Hematopoietic multipotent progenitor cell treated with erythropoietin and hydrocortisone succinate and interleukin-3 and kit ligand, for 8 days (in vitro differentiated cells): ENCODE data around the gene CDK2.
"Not testable (repeated sequence)": the region's sequence is repeated elsewhere in the genome, so short reads cannot be mapped to it uniquely, and the experiment has no call there.

ENCODE experiments used
- DNase-seq: peaks from one replicate; pipeline ENCODE4 v3.0.0-alpha.2; 2015

The CDK2 gene

GRCh38 chr12:55982319-55982936 is 15.8 kb downstream of the CDK2 start:
- no peak for DNase-seq

DNA sequence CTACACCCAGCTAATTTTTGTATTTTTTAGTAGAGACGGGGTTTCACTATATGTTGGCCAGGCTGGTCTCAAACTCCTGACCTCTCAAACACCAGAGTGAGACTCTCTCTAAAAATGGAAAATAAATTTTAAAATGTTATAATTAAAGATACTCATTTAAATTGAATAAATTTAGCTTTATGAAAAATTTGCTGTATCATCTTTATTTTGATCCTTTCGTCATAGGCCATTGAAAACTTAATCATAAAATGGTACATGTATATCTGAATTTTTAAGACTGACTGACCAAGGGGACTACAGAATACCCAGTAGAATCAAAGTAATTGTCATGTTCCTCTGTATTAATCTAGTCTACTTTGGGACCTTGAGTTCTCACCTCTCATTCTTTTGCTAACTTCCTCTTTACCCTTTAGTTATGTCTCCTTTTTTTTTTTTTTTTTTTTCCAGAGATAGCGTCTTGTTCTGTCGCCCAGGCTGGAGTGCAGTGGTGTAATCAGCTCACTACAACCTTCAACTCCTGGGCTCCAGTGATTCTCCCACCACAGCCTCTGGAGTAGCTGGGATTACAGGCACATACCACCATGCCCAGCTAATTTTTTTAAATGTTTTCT is 16.7 kb downstream of the CDK2 start:
- peak; percentile 34 for DNase-seq

DNA sequence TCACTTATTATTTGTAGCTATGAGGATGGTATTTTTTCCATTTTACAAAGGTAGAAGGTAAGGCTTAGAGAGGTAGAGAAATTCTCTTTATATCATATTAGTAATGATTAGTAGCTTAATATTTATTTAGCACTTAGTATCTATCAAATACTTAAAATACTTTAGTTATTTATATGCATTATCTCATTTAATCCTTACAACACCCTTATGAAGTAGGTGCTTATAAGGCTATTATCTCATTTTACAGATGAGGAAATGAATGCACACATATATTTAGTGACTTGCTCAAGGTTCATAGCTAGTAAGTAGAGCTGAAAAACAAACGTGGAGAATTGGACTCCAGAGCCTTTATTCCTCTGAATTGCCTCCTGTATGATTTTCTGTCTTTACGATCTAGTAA is 18.2 kb downstream of the CDK2 start:
- DNase-seq, result no peak

DNA sequence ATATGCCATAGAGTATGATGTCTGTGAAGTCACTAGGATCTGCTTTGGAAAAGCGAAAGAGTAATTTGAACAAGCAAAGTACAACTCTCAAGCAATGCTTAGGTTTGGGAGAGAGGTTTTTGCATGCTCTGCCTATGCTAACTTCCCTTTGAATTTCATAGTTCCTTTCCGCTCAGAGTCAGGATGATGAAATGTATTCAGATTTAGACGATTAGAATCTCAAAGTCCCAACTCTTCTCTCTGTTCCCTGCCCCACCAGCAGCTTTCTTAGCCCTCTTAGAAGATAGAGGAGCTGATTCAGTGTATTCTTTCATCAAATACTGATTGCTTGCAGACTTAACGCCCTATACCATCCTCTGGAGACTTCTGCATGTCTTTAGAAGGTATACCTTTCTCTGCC is 18.7 kb downstream of the CDK2 start:
- DNase-seq, result no peak

- not testable (repeated sequence) for DNase-seq
Measured at GRCh38 chr12:55985976-55986375, 19.3 kb downstream of the CDK2 start.

GRCh38 chr12:55991110-55991509 is 24.5 kb downstream of the CDK2 start:
- no peak for DNase-seq

DNA sequence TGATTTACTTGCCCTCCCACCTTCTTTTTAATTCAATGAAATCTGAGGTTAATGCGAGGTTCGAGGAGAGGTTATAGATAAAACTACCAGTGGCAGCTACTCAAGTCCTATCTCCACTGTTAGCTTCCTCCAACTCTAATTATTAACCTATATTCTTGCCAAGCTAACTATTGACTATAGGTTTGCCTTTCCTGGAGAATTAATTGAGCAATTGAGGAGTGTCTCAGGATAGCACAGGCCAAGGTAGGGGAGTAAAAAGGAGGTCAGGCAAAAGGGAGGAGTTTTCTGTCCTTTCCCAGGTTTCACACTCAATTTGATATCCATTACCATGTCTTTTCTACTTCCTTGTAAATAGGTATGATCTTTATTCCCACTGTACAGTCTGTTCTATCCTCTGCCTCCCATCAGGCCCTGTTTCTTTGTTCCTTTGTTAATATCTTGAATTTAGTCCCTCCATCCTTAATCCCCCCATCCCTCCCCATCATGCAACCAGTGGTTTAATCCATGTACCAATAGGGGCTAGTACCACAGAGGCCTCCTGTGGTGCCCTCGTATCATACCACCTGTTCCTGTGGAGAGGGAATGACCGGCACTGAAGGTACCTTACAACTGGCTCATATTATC is 26.7 kb downstream of the CDK2 start:
- DNase-seq, result no peak

GRCh38 chr12:55995366-55995765 is 28.7 kb downstream of the CDK2 start:
- DNase-seq, result no peak

GRCh38 chr12:55996201-55996714 is 29.6 kb downstream of the CDK2 start:
- peak; percentile 88 for DNase-seq

DNA sequence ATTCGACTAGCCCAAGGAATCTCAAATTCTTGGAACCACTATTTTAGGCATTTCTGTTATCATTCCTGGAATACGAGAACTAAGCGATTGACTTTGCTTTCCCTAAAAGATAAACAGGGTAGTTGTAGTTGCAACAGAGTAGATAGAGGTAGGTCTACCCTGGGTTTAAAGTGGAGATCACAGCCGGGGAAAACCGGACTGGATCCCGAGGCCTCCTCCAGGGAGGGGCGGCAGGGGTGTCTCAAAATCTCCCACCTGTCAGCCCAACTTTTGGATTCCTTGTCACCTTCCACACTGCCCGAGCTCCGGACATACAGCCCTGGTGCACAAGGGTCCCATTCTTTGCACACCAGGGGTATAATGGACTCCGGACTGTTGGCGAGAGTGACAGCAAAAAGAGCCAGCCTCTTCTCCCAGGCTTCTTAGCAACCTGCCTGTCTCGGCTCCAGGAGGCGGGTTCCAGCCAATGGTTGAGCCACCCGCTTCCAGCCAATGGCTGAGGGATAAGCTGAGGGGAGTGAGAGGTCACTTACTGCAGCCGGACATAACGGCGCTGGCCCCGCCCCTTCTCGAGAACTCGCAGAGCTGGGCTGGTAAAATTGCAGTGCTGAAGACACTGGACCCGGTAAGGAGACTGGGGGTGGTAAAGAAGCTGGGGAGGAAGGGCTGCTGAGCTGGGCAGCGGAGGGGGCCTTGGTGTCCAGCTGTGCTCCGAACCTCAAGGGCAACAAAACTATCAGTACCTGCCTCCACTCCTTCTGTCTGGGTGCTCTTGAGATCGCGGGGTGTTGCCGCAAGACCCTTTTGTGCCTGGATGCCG is 30.3 kb downstream of the CDK2 start, which contains the start of gene SUOX:
Gene SUOX, plus strand, starts transcription at position 562 of the 820 bp plus-strand sequence. CDS start 4,946 bp downstream, outside the sequence.
- peak; percentile 97 for DNase-seq

GRCh38 chr12:55997535-55997859 is 30.9 kb downstream of the CDK2 start:
- no peak for DNase-seq

GRCh38 chr12:55999522-55999921 is 32.9 kb downstream of the CDK2 start:
- DNase-seq, result peak; percentile 50

- DNase-seq, result not testable (repeated sequence)
Measured at GRCh38 chr12:55999999-56000540, 33.4 kb downstream of the CDK2 start.

- DNase-seq, result no peak
Measured at GRCh38 chr12:56001487-56002100, 35.0 kb downstream of the CDK2 start.

- DNase-seq, result not testable (repeated sequence)
Measured at GRCh38 chr12:56003376-56003775, 36.7 kb downstream of the CDK2 start.

DNA sequence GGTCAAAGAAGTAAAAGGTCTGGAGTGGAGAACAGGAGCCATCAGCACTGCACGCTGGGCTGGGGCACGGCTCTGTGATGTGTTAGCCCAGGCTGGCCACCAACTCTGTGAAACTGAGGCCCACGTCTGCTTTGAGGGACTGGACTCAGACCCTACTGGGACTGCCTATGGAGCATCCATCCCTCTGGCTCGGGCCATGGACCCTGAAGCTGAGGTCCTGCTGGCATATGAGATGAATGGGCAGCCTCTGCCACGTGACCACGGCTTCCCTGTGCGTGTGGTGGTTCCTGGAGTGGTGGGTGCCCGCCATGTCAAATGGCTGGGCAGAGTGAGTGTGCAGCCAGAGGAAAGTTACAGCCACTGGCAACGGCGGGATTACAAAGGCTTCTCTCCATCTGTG is 37.6 kb downstream of the CDK2 start:
- no peak for DNase-seq

GRCh38 chr12:56007564-56008559 is 41.2 kb downstream of the CDK2 start:
- DNase-seq, result peak; percentile 21

DNA sequence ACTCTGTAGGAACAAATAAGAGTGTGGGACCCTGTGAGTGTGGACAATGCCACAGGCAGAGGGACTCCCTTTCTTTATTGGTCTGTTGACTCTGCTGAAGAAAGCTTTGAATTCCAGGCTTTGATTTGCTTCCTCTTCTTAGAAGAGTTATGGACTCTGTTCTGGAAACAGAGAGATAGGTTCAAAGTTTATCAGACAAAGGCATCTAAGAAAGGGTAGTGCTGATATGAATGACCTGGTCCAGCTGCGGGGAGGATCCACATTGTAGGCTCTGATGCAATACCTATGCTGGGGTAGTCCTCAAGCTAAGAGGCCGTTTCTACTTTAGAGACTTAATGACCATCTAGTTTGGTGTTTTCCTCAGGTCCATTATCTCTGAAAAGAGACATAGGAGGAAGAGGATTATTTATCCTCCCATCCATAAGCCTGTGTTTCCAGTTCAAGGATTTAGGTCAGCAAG is 43.5 kb downstream of the CDK2 start:
- no peak for DNase-seq

DNA sequence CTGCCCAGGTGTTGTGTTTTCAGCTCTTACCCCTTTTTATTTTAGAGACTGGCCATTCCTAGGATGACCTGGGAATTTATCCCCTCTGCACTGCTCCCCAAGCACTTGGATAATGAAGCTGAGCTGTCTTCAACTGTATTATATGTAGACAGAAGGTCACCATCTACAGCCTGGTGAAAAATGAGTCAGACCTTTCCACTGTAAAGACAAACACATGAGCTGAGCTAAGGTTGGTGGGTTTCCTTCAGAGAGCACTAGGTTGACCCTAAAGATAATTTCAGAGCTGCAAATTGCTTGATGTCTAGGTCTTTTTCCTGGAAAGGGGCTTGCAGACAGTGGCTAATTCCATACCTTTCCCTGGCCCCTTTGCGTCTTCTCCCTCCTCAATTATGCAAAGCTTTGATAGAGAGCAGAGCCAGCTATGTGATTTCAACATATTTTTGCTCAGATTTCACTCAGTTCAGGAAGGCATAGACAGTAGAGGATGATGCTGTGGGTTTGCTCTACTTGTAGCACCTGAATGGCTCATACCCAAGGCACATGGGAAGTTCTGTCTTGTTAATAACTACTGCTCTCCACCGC is 45.0 kb downstream of the CDK2 start:
- no peak for DNase-seq

GRCh38 chr12:56013482-56013881 is 46.9 kb downstream of the CDK2 start:
- DNase-seq, result no peak

DNA sequence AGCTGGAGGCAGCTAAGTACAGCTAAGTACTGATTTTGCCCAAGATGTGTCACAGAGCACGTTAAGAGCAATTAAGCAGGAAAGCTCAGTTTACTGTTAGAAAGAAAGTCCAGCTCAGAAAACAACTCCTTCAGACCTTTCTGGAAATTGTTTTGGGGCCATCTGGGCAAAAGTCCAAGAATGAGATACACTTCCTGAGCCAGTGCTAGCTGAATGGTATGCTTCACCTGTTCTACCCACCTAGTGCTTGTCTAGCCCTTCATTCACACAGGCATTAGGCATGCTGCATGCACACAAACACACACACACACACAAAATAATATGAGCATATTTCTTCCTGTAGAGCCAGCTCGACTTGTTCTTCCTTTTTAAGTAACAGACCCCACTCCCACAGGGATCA is 47.6 kb downstream of the CDK2 start:
- DNase-seq, result no peak
